T-helper 2 cell treated with Interferon-gamma antibody and Interleukin-4, amounts not matched to agents 100 ng/mL and 5 ng/mL, for 36 hours (primary cell): ENCODE data around the gene PRPH. TPM values are rescaled to one million over a fixed set of nuclear protein-coding genes. Genes with fewer than 3 reads are reported as not detected.
"Not testable (repeated sequence)": the region's sequence is repeated elsewhere in the genome, so short reads cannot be mapped to it uniquely, and the experiment has no call there.

Source experiments
- intact Hi-C: fragments of 100-400 bp; cut with micrococcal nuclease; formaldehyde crosslinking; loops from one replicate; pipeline ENCODE4 v1.15.1; 2023
- total RNA-seq: library from RNA; stranded (reverse); gene quantifications from 2 replicates; pipeline ENCODE4 v1.2.3, GENCODE V29; 2022

PRPH gene
- total RNA-seq, 1 donor from 2014 or later, result not detected

DNA sequence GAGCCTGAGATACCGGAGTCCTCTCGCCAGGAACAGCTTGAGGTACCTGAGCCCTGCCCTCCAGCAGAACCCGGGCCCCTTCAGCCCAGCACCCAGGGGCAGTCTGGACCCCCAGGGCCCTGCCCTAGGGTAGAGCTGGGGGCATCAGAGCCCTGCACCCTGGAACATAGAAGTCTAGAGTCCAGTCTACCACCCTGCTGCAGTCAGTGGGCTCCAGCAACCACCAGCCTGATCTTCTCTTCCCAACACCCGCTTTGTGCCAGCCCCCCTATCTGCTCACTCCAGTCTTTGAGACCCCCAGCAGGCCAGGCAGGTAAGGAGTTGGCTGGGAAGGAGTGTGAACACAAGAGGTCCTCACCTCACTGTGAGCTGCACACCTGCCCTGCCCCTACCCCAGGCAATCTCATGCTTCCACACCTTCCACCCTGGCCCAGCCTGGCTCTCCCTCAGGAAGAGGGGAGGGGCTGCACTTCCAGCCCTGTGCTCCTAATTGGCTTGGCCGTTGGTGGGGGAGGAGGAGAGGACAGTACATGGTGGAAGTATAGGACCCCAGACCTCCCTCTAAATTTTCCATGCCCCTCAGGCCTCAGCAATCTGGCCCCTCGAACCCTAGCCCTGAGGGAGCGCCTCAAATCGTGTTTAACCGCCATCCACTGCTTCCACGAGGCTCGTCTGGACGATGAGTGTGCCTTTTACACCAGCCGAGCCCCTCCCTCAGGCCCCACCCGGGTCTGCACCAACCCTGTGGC lies 35.9 kb downstream of the PRPH start:
- intact Hi-C loops, result no loop called here

DNA sequence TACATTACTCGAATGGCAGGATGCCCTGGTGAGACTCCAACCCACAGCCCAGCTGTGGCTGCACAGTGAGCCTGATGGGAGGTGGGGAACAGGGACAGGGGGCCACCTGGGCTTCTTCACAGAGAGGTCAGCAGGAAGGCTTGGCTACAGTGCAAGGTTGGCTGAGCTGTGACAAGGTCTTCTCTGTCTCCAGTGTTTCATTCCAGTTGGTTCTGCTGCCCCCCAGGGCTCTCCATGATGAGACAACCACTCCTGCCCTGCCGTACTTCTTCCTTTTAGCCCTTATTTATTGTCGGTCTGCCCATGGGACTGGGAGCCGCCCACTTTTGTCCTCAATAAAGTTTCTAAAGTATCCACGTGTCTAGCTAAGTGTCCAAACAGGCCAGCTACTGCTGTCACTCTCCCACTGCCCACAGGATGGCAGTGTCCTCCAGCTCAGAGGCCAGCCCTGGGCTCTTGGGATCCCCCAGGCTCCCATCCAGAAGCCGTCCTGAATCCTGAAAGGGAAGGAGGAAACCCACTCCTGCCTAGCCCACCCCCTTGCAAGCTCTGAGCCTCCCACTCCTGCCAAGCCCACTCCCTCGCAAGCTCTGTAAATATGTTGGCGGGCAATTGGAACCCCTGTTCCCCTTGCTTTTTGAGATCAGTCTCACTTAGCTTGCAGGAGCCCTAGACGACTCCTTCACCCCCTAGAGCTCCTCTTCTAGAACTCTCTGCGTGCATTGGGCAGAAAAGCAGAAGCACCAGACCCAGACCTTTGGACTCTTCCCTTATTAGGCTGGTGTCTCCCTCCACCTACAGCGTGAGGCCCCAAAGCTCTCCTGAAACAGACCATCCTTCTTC lies 36.7 kb downstream of the PRPH start:
- intact Hi-C loops, result no loop called here

DNA sequence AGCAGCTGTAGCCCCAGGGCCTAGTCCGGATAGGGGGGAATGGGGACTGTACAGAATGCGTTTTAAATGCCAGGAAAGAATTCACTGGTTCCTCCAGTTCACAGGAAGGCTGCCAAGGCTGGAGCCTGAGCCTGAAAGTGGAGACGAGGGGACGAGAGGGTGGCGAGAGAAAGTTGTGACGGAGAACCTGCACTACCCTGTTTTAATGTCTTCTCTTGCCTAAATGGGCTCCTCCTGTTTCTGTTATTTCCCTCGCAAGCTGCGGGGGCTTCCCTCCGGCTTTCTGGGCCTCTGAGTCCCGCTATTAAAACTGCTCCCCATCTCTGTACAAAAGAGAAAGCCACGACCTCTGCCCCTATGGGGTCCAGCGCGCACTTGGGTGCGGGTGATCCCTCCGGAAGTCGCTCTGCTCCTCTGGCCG lies 37.5 kb downstream of the PRPH start:
- intact Hi-C loops, result no loop called here

DNA sequence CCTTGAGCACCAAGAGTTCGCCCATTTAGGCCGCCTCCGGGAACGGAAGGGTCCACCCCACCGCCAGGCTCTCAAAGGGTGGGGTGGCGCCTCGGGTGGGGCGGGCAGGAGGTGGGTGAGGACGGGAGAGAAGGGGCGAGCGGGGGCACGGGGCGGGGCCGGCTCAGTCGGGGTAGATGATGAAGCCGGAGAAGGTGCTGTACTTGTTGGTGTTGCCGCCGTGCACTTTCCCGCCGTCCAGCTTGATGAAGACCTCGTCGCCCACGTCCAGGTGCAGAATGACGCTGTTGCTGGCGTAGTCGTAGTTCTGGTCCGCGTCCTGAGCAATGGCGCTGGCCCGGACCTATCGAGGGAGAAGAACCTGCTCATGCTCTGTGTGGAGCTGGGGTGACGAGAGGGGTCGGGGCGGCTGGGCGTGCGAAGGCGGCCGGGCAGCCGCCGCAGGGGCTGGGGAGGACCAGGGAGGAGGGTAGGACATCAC lies 38.0 kb downstream of the PRPH start:
- intact Hi-C loops, result no loop called here

DNA sequence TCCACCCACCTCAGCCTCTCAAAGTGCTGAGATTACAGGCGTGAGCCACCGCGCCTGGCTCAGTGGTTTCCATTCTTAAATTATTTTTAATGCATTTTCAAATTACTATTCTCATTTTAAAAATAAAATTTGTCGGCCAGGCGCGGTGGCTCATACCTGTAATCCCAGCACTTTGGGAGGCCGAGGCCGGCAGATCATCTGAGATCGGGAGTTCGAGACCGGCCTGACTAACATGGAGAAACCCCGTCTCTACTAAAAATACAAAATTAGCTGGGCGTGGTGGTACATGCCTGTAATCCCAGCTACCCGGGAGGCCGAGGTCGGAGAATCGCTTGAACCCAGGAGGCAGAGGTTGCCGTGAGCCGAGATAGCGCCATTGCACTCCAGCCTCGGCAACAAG lies 38.8 kb downstream of the PRPH start:
- intact Hi-C loops, result not testable (repeated sequence)

DNA sequence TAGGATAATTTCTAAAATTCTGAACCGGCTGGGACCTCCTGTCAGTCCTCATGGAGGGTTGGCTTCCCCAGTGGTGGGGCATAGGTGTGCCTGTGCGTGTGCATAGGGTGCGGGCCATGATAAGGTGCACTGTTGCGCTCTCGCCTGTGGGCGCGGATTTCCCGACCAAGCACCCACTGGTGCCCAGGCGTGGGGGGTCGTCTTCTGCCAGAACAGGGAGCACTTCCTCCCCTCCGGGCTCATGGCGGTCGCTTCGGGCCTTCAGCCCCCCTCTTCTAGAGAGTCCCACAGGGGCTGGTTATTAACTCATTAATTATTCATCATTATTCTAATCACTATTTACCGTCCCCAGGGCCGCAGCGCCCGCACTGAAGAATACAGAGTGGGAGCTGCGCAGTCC lies 39.3 kb downstream of the PRPH start:
- intact Hi-C loops, result no loop called here

DNA sequence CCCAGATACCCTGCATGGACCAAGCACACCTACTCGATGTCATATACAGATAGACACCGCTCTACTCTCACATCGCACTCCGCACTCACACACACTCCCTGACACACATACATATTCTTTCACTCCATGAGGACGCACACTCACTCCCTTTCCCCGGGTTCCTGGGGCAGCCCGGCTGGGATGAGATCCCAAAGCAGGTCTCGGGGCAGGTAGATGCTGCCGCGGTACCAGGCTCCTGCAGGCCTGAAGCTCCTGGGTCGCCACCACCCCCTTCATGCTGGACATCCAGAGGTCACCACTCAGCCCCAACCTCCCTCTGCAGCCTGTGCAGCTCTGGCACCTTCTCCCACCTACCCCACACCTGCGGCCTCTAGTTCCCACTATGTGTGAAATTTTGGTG lies 39.7 kb downstream of the PRPH start:
- intact Hi-C loops, result loop anchor here (5.0 kb wide), 1 partner anchor 352 kb away; no protein-coding TSS in a partner anchor

DNA sequence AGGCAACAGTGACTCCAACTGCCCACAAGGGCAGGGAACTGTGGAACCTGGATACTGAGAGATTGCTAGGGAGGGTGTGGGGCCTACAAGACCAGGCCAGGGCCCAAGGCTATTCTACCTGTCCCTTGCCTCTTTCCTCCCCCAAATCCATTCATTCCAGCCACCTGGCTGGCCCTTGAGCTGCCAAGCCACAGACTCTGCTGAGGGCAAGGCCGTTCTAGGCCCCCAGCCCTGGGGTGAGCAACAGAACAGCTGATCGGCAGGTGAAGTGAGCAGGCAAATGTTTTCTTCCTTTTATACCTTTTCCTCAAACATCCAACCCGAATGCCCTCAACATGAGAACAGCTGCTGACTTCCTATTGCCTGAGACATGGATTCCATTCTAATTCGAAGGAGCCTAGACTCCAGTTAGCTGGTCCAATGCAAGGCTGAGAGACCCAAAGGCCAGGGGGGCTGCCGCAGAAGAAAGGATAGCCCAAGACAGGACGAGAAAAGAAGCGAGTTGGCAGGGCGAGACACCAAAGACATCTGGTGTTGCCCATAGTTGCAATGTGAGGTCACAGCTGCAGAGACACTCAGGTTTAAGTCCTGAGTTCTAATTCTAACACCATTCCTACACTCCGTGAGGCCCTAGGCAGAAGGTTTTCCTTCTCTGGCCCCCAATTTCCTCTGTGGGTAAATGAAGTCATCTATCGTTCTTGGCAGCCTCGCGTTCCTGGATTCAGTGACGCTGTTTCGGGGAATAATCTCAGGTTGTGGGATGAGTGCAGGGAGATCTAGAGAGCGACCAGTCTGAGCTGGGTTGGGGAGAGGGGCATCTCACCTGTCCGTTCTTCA lies 40.4 kb downstream of the PRPH start:
- intact Hi-C loops, result loop anchor here (5.0 kb wide), 1 partner anchor 353 kb away; no protein-coding TSS in a partner anchor

DNA sequence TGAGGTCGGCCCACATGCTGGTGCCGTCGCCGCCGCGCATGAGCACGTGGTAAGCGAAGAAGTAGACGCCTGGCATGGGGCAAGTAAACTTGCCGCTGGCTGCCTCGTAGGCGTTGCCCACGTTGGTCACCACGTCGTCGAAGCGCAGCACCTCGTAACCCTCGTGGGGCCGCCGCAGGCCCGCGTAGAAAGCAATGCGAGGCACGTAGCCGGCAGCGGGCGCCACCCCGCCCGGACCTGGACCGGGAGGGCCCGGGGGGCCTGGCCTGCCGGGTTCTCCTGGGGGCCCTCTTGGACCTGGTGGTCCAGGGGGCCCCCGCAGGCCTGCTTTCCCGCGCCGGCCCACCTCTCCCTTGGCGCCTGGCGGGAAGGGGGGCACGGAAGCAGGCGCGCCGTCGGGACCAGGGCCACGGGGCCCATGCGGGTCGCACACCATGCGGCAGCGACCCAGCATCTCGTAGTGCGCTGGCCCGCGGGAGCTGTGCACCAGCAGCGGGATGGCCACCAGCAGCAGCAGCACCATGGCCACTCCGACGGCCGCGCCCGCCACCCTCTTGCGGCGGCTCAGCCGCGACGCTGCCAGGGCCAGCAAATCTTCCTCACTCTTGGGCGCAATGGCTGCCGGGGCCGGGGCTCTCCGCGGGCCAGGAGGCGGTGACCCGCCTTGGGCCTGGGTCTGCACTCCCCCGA lies 41.2 kb downstream of the PRPH start:
- intact Hi-C loops, result loop anchor here (2.0 to 5.0 kb wide), 2 partner anchors 13 to 354 kb away; partner anchors contain the start of gene TROAP

DNA sequence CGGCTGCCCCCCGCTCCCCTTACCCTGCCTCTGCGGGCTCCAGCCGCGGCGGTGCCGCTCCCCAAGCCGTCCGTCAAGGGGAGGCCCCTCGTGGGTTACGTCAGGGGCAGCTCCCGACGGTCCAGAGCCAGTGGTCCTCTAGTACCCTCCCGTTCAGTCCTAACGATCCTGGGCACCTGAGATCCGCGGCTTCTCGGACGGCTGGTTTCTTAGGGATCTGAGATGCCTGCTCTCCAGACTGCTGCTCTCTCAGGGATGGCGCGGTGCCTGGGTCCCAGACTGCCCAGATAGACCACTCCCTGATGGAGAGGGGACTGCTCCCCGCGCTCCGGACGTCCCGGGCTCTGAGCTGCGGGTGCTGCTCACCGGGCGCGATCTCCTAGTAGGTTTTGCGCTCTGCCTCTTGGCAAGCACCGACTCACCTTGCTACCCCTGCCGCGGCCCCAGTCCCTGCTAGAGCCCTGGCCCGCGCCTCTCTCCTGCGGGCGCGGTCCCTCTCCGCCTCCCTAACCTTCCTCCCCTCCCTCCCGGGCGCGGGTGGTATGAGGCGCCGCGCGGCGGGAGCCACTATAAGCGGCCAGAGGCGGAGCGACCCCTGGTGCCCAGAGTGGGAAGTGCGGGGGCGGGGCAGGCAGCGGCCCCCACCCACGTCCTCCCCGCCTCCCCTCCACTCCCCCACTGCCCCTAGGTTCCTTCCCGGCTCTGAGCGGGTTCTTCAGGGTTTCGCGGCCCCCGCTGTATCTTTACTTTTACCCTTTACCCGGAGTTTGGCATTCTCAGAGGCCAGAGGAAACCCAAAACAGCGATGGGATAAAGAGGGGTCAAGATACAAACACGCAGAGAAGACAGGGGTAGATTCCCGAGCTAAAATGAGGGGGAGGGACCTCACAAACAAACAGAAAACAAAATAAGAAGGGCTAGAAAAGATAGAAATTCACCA lies 42.0 kb downstream of the PRPH start, which contains the start of gene C1QL4:
C1QL4 (minus strand) TSS at position 544 of the 940 bp plus-strand sequence. CDS start 711 bp downstream, outside the sequence.
- intact Hi-C loops, result loop anchor here (1.0 to 5.0 kb wide), 4 partner anchors 10 to 355 kb away; partner anchors contain the start of gene TROAP

DNA sequence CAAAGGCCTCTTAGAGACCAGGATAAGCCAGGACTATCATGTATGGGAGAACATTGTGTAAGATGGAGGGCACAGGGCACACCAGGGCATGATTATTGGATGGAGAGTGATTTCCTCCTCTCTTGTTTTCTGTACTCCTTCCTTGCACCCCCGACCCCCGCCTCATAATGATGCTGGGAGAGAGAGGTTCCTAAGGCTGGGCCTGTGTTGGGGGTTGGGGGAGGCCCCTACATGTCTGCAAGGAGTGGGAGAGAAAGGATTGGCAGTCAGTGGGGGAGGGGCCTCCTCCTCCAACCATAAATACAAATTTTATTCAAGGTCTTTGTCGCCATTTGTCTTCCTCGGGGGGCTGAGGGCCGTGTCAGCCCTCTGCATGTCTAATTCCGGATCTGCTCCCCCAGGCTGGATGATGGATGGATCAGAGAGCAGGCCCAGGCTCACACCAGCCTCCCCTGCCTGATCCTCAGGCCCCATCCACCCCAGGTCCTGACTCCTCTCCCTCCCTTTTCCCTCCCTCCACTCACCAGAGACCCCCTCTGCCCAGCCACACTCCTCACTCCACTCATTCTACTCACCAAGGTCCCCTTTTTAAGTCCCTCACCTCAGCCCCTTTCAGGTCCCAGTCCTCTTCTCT lies 44.0 kb downstream of the PRPH start:
- intact Hi-C loops, result loop anchor here (5.0 kb wide), 1 partner anchor 357 kb away; no protein-coding TSS in a partner anchor

DNA sequence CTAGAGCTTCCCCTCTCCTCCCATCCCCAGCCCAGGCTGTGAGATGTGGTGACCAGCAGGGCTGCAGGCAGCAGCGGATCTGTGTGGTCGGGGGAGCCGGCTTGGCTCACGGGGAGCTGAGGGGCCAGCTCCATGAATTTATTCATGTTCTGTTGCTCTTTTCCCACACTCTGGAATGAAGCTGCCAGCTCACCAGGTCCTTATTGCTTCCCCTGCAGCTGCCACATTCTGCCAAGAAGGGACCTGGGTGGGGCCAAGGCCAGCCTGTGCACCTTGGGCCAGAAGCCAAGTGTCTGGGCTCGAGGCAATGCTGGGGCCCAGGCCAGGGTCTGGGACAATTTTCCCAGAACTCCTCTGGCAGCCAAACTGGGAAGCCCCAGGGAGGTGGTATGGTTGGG lies 44.5 kb downstream of the PRPH start:
- intact Hi-C loops, result loop anchor here (5.0 kb wide), 1 partner anchor 357 kb away; no protein-coding TSS in a partner anchor

DNA sequence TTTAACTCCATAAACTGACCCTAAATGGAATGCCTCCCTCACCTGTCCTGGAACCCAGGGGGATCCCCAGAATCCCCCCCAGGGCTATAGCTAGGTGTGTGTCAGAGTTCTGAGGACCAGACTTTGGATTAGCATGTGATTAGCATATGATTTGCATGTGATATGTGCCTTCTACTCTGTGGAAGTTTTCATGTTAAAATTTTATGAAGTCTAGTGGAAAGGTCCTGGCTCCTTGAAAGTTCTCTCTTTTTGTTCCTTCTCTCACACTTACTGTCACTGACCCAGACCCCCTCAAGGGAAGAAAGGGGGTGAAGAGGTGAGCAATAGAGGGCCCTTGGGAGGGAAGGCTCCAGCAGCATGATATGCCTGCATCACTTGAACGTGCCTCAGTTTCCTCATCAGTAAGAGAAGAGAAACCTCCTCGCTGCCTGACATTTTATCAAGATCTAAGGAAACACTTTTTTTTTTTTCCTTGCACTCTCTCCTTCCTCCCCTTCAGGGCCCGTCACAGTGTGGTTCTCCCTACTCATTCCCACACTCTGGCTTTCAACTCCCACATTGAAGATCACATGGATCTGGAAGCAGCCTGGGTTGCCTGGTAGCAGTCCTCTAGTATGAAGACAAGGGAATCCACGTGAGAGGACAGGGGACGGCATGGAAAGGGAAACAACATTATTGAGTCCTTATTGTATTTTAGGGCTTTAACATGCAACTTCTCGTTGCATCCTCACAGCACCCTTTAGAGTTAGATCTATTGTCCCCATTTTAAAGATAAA lies 45.3 kb downstream of the PRPH start:
- intact Hi-C loops, result no loop called here

DNA sequence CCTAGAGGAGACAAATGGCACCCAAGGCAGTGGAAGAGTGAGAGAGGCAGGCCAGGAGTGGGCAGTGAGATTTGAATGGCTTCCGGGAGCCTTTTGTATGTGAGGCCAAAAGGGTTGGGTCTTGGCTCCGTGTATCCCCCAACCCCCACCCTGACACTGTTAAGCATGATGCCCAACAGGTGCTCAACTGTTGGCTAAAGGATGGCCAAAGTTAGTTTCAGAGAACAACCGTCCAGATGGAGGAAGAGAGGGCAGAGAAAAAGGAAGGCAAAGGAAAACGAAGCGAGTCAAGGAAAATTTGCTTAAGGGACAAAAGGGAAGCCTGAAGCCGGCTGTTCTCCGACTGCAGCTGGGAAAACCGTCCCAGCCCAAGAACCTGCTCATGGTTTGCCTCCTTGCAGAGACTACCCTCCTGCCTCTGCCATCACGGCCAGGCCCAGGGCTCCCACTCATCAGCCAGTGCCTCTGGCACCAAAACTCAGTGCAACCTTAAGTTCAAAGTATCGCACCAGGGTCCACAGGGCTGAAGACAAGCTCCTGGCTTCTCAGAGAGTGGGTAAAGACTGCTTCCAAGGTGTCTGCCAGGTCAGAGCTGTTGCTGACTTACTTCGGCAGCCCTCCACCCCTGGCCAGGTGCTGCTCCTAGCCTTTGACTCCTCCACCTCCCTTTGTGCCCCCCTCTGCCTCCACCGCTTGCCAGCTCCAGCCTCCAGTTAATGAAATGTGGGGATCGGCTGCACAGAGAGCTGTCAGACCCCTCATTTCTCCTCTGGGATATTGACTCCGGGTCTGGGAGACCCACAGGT lies 46.2 kb downstream of the PRPH start:
- intact Hi-C loops, result no loop called here

DNA sequence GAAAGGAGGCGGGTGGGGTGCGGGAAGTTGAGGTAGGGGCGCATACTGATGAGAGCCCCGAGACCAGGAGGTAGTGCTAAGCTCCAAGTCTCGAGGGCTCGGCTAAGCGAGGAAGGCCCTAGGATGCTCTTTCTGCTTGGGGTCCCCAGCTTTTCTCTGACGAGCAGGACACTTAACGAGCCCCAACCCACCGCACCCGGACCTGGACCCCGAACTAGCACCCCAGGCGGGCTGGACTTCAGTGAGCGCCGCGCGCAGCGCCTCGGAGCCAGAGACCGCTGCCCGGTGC lies 46.8 kb downstream of the PRPH start:
- intact Hi-C loops, result loop anchor here (1.0 kb wide), 1 partner anchor 53 kb away; no protein-coding TSS in a partner anchor

DNA sequence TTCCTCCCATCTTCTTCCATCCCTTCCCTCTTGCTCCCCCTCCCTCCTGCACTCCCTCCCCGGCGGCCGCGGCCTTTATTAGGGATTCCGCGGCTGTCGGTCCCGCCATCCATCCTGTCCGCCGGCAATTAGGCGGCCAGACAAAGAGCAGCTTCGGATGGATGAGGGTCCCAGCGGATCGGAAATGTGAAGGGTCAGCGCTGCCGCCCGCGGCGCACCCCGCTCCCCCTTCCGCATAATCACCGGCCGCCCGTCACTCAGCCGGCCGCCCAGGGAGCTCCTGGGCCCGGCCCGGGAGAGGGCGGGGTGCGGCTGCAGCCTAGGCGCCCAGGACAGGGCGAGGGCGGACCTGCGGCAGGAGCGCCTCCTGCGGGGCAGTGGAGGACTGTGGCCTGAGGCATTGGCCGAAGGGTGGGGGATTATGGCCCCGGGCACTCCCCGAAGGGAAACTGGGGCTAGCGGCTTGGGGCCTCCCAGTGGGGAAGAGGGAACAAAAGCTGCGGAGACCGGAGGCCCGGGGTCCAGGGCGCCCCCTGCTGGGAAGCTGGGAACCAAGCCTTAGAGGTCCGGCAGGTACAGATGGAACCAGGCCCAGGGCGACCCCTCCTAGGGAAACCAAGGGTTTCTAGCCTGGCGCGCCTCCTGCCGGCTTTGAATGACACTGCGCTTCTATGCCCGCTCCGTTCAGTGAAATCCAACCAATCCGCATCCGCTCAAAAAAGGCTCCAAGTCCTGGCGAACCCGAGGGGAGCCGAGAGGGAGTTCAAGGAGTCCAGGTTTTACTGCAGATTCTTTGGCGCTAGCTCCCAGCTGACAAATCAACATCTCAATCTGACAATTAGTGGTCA lies 47.3 kb downstream of the PRPH start:
- intact Hi-C loops, result loop anchor here (1.0 kb wide), 1 partner anchor 54 kb away; no protein-coding TSS in a partner anchor
